GM19328 (cell line): ENCODE data around the gene CMIP.

Experiments used
- ATAC-seq: cut with Tn5 transposase; IDR thresholded peaks from one replicate; pipeline ENCODE4 v1.9.1; 2021; ENCODE audit warnings: mild to moderate bottlenecking, moderate library complexity; ENCODE audit not compliant: unreplicated experiment

CMIP gene

GRCh38 chr16:81694494-81695280 is 250.1 kb downstream of the CMIP start:
- ATAC-seq: no peak

DNA sequence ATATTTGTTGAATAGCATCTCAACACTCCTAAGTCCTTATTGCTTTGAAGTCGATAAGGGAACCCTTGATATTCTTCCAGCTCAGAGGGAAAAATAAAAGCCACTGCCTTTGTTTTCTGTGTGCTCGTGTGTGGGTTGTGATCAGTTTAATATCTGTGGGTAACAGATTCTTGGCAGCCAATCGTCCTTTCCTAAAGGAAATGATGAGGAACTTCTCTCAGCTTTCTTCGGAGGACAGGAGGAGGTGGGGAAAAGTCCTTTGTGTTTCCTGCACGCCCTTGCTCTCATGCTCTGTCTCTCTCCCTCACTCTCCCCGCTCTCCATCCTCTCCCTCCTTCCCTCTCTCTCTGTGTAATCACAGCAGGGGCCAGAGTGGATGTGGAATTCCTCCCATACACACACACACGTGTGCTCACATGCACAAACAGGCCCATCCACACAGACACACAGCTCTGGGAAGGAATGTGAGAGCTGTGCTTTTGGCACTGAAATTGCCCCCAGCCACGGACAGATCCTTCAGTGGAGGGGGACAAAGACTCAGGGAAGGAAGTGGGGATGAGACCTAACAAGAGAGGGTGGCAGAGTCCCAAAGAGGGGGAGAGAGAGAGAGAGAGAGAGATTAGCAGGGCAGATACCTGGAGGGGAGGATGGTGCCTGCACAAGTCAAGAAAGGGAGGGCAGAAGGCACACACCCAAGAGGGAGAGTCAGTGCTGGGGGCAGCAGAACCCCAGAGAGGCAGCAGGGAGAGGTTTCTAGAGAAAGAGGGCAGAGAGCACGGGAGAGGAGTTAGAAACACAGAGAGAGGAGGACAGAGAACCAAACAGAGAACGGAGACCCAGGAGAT is 250.9 kb downstream of the CMIP start:
- no peak for ATAC-seq

- ATAC-seq: no peak
These were observed 251.8 kb downstream of the CMIP start for GRCh38 chr16:81696166-81696960.

GRCh38 chr16:81696961-81697615 is 252.5 kb downstream of the CMIP start:
- no peak for ATAC-seq

DNA sequence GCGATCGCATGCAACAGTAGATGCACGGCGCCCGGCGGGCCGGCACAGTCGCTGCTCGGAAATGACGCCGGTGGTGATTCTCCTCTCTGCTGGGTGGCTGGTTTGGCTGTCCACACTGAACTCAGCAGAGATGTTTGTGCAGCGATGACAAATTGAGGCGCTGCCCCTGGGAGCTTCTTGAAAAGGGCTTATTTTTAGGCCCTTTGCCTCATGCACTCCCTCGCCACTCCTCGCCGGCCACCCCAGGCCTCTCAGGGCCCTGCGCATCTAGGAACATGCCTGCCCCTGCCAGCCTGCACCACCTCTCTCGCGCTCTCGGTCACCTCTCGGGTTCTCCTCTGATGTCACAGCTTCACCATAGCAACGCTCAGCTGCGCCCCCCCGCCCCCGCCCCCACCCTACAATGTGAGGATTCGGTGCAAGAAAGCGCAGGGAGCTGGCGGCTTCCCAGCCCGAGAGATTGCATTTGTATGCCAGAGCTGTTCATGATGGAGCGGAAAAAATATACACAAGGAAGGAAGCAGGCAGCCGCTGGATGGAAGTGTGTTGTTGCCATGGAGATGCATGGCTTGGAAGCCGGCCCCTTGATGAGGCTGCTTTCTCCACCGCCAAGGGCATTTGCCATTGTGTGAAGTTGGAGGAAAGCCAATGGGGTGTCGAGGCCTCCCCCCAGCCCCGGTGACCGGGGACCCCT is 253.2 kb downstream of the CMIP start:
- no peak for ATAC-seq

GRCh38 chr16:81698310-81698641 is 253.7 kb downstream of the CMIP start:
- no peak for ATAC-seq

DNA sequence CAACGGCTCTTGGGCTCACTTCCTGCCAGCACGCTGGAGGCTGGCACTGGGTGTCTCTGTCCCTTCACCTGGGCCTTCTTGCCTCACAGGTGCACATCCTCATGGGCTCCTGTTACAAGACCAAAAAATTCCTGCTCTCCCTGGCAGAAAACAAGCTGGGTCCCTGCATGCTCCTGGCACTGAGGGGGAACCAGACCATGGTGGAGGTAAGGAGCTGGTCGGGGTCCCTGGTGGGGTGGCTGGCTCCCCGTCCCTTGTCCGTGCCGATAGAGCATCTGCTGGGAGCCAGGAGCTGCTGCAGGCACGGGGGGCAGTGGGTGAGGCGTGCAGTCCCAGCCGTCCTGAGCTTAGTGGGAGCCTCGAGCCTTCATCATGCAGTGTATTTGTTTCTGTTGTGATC is 255.0 kb downstream of the CMIP start:
- no peak for ATAC-seq

GRCh38 chr16:81700071-81700779 is 255.6 kb downstream of the CMIP start:
- no peak for ATAC-seq

DNA sequence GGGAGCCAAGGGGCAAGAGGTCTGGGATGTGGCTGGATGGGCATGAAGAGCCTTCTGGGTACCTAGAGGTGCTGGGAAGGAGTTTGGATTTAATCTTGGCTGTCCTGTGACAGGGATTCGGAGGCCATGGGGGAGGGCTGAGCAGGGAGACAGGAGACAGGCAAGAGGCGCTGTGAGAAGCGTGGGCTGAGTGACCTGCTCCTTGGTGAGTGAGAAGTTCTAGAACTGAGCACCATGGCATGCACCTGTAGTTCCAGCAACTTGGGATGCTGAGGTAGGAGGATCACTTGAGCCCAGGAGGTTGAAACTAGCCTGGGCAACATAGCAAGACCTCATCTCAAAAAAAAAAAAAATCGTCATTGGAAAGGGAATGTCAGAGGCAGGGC is 256.2 kb downstream of the CMIP start:
- ATAC-seq: no peak

- no peak for ATAC-seq
These were observed 256.8 kb downstream of the CMIP start for GRCh38 chr16:81701296-81701970.

DNA sequence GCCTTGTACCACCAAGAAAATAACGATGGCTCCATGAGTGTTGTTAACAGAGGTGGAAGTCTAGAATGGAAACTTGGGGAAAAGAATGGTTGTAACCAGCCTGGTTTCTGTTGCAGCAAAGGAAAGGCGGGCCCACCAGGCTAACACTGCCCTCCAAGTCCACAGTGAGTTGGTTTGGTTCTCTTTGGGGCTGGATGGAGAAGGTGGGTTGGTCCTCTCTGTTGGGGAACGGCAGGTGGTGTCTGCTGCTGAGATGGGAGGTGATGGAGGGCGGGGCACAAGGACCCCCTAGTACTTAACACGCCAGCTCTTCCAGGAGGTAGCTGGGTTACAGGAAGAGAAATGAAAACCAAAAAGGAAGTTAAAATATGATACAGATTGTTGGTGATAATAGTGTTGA is 257.9 kb downstream of the CMIP start:
- no peak for ATAC-seq

DNA sequence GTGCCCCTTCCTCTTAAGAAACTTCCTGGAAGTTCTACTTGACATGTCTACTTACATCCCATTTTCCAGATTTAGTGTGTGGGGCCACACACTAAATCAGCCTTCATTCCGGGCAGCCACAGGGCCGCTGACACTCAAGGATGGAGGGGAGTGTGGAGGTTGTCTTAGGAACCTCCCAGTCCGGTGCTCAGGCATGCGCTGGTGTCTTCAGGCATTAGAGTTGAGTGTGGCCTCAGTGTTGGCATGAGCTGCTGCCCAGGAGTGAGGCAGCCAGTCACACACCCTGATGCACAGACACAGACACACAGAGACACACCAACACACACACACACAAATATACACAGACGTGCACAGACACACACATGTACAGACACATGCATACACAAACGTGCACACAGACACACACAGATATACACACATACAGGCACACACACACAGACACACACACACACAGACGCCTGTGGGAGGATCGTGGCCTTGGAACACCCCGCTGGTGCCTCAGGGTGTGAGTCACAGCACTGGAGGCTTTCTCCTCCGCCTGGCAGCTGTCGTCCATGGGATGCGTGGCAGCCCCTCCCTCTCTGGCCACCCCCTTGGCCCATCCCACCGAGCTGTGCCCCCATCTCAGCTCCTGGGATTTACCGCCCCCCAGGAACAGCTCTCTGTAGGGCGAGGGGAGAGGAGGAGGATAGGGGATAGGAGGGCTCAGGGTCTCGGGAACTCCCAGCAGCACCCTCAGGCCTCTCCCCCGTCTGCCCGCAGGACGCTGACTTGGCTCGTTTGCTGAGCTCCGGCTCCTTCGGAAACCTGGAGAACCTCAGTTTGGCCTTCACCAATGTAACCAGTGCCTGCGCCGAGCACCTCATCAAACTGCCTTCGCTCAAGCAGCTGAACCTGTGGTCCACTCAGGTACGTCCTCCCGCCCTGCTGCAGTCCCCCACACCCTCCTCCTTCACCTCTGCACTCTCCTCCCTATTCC is 258.9 kb downstream of the CMIP start:
- ATAC-seq: no peak

- no peak for ATAC-seq
These were observed 260.7 kb downstream of the CMIP start for GRCh38 chr16:81705261-81705660.

DNA sequence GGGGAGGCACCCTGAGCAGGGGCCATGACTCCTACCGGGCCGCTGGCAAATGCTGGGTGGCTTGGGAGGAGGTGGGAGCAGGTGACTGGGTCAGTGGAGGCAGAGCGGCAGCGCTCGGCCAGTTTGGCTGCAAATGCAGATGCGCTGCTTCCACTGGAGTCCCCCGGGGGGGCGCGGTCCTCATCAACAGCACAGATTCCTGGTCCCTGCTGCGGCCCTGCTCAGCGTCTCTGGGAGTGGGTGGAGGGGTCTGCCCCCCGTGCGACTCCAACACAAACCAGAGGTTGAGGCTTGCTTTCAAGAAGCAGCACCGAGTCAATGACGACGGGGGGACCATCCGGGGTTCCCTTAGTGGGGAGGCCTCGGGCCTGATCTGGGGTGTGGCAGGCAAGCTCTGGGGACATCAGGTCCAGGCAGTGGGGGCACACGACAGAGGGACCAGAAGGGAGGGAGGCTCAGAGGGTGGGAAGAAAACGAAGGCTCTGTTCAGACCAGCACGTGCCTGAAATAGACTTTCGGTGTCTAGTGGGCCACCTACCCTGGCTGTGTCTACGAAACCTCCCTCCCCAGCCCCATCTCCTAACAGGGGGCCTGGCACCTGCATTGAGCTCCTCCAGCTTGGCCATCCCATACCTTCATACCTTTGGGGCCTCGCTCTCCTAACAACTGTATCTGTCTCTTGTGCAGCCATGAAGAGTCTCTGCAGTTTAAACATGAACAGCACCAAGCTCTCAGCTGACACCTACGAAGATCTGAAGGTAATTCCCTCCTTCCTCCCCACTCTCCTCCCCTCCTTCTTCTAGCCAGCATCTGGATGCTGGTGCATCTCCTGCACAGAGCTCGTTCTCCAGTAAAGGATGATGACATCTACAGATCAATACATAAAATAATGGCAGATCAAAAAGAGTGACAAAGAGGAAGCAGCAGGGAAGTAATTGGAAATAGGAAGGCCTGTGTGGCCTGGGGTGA is 262.0 kb downstream of the CMIP start:
- no peak for ATAC-seq

DNA sequence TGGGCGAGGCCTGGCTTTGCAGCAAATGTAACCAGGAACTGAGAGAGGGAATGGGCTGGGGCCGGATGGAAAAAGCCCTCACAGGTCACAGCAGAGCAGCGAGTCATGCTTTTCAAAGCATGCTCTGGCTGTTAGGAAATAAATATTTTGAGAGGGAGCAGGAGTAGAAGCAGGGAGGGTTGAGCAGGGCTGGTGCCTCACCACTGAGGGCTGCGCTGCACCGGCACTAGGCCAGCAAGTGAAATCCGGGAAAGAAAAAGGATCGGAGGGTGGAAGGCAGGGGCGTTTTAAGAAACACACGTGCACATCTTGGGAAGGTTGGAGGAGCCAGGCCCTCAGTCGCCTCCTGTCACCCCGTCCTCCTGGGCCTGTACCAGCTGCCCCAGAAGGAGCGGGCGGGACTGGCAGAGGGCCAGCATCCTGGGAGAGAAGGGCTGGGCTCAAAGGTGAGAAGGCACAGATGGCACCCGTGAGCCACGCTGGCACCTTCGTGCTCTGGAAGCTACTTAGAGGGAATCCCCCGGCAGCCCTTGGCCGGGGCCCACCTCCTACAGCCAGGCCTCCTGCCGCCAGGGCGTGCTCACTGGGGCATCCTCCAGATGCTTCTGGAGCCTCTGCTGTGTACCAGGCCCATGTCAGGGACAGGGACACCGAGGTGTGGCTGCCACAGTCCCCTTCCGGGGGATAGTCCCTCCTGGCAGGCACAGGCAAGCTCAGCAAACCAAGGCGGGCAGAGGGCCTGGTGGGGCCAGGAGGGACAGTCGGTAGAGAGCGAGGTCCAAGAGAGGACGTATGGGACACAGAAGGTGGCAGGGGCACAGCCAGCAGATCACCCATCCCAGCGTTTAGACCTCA is 263.0 kb downstream of the CMIP start:
- ATAC-seq: no peak
